ENCODE measurements around the gene SGK1. TPM values are rescaled to one million over a fixed set of nuclear protein-coding genes. Genes with fewer than 3 reads are reported as not detected.

SGK1 gene
- total RNA-seq, 4 donors from 2014 or later: 46.2 to 1,239 (median 876) TPM

GRCh38 chr6:134347885-134348805 lies 30.2 kb upstream of the SGK1 start:
- H3K4me3 ChIP-seq: no peak overlapping the region
- TF ChIP-seq, protein P1, sequence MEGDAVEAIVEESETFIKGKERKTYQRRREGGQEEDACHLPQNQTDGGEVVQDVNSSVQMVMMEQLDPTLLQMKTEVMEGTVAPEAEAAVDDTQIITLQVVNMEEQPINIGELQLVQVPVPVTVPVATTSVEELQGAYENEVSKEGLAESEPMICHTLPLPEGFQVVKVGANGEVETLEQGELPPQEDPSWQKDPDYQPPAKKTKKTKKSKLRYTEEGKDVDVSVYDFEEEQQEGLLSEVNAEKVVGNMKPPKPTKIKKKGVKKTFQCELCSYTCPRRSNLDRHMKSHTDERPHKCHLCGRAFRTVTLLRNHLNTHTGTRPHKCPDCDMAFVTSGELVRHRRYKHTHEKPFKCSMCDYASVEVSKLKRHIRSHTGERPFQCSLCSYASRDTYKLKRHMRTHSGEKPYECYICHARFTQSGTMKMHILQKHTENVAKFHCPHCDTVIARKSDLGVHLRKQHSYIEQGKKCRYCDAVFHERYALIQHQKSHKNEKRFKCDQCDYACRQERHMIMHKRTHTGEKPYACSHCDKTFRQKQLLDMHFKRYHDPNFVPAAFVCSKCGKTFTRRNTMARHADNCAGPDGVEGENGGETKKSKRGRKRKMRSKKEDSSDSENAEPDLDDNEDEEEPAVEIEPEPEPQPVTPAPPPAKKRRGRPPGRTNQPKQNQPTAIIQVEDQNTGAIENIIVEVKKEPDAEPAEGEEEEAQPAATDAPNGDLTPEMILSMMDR (IDR thresholded peaks at IDR 0.05): no peak
- TF ChIP-seq EP300 (IDR thresholded peaks at IDR 0.05; ENCODE audit: low read depth) (no peak), POLR2AphosphoS5 (IDR thresholded peaks at IDR 0.05) (no peak), POLR2A (IDR thresholded peaks at IDR 0.05) (no peak)
- no peak for DNase-seq

DNA sequence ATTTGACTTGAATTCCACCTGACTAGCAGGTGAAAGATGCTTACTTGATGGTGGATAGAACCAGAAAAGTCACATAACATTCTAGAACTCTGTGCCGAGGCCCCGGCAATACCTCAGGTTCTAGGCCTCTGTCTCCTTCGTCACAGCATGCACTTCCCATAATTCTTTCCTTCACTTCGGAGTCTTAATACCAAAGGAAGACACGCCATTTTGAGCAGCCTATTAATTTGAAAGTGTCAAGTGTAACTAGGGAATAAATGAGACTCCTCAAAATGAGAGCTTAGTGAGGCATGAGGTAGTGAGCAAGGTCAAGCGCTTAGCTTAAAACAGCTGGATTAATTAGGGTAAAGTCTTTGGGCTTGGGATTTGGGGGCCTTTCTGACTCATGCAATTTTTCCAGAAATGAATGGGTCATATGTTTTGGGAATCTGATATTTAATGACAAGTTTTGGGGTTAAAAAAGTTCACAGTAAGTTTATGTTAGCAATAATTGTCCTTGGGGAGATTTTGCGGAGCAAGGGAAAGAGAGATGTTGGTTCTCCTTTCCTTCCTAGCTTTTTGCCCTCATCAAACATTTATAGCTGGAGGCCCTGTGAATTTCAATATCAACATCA lies 29.1 kb upstream of the SGK1 start:
- Histone ChIP-seq H3K27me3 (no peaks in the 10 kb centered on the region), H3K4me3 (no peak overlapping the region), H3K9me3 (no peaks in the 10 kb centered on the region), H3K27ac (no peak overlapping the region), H3K36me3 (no peaks in the 10 kb centered on the region), H3K4me1 (no peaks in the 10 kb centered on the region)
- TF ChIP-seq POLR2A (IDR thresholded peaks at IDR 0.05) (no peak), EP300 (IDR thresholded peaks at IDR 0.05; ENCODE audit: low read depth) (no peak), POLR2AphosphoS5 (IDR thresholded peaks at IDR 0.05) (no peak)
- TF ChIP-seq, protein P1 (IDR thresholded peaks at IDR 0.05): no peak
- intact Hi-C loops (cut with DNase I; ENCODE audit: low total_unique reads): no loop called here
- WGBS, 2 donors (ENCODE audit: low coverage in 1 of 2): 94% methylated on average over 7 of the region's 7 CpGs; no CpG with 5 or more reads in 1 of the 2 donors
- in situ Hi-C loops (cut with MboI; ENCODE audit: low pct_ligation_motif_present in 1 of 4, low pct_unique_long_range_greater_than_20kb in 1 of 4, low sequenced_read_pairs in 3 of 4): no loop called here
- no peak for DNase-seq

More at GRCh38 chr6:134347885-134348805, 30.2 kb upstream of the SGK1 start:
- no peaks in the 10 kb centered on the region for H3K27me3 ChIP-seq
- in situ Hi-C loops (cut with MboI; ENCODE audit: low pct_ligation_motif_present in 1 of 4, low pct_unique_long_range_greater_than_20kb in 1 of 4, low sequenced_read_pairs in 3 of 4): no loop called here
- H3K36me3 ChIP-seq: no peaks in the 10 kb centered on the region
- intact Hi-C loops (cut with DNase I; ENCODE audit: low total_unique reads): no loop called here
- H3K4me1 ChIP-seq: no peaks in the 10 kb centered on the region
- H3K9me3 ChIP-seq: no peaks in the 10 kb centered on the region
- H3K27ac ChIP-seq: no peak overlapping the region
- WGBS, 2 donors (ENCODE audit: low coverage in 1 of 2): 88 to 91% methylated on average over 17 to 22 of the region's 22 CpGs

- no peak for DNase-seq
- no peak for TF ChIP-seq EP300 (IDR thresholded peaks at IDR 0.05; ENCODE audit: low read depth)
- TF ChIP-seq, protein P1 (IDR thresholded peaks at IDR 0.05): no peak
- no peak for TF ChIP-seq POLR2A (IDR thresholded peaks at IDR 0.05)
- no peak for TF ChIP-seq POLR2AphosphoS5 (IDR thresholded peaks at IDR 0.05)
- Histone ChIP-seq H3K27me3 (no peaks in the 10 kb centered on the region), H3K36me3 (no peaks in the 10 kb centered on the region), H3K9me3 (no peaks in the 10 kb centered on the region), H3K4me3 (no peak overlapping the region), H3K27ac (no peak overlapping the region), H3K4me1 (no peaks in the 10 kb centered on the region)
- in situ Hi-C loops (cut with MboI; ENCODE audit: low pct_ligation_motif_present in 1 of 4, low pct_unique_long_range_greater_than_20kb in 1 of 4, low sequenced_read_pairs in 3 of 4) (no loop called here), intact Hi-C loops (cut with DNase I; ENCODE audit: low total_unique reads) (no loop called here)
- WGBS, 2 donors (ENCODE audit: low coverage in 1 of 2): 83 to 94% methylated on average over 3 to 8 of the region's 8 CpGs
These were observed 27.9 kb upstream of the SGK1 start for GRCh38 chr6:134345789-134346188.

- no peaks in the 10 kb centered on the region for H3K4me1 ChIP-seq
- no peak overlapping the region for H3K4me3 ChIP-seq
- H3K27ac ChIP-seq: no peak overlapping the region
- no peaks in the 10 kb centered on the region for H3K27me3 ChIP-seq
- H3K9me3 ChIP-seq: no peaks in the 10 kb centered on the region
- intact Hi-C loops (cut with DNase I; ENCODE audit: low total_unique reads) (no loop called here), in situ Hi-C loops (cut with MboI; ENCODE audit: low pct_ligation_motif_present in 1 of 4, low pct_unique_long_range_greater_than_20kb in 1 of 4, low sequenced_read_pairs in 3 of 4) (no loop called here)
- no peaks in the 10 kb centered on the region for H3K36me3 ChIP-seq
- no peak for TF ChIP-seq POLR2AphosphoS5 (IDR thresholded peaks at IDR 0.05)
- no peak for TF ChIP-seq POLR2A (IDR thresholded peaks at IDR 0.05)
- no peak for TF ChIP-seq EP300 (IDR thresholded peaks at IDR 0.05; ENCODE audit: low read depth)
- TF ChIP-seq, protein P1 (IDR thresholded peaks at IDR 0.05): no peak
- DNase-seq: no peak
- 85% methylated on average over 6 of the region's 6 CpGs for WGBS, 2 donors (ENCODE audit: low coverage in 1 of 2)
These were observed 25.2 kb upstream of the SGK1 start for GRCh38 chr6:134343066-134343465.
